GM18861 (cell line): ENCODE results near the gene SHC2.

ENCODE experiments used
- ATAC-seq: cut with Tn5 transposase; IDR thresholded peaks from one replicate; pipeline ENCODE4 v1.9.1; 2021; ENCODE audit not compliant: unreplicated experiment

Gene SHC2

GRCh38 chr19:460877-461720 is at the start of gene SHC2:
SHC2 (minus strand) TSS chr19:461033; CDS start chr19:460996, 37 bp downstream.
- ATAC-seq: no peak

- no peak for ATAC-seq
Measured at GRCh38 chr19:508204-509150, 47.6 kb upstream of the SHC2 start.

DNA sequence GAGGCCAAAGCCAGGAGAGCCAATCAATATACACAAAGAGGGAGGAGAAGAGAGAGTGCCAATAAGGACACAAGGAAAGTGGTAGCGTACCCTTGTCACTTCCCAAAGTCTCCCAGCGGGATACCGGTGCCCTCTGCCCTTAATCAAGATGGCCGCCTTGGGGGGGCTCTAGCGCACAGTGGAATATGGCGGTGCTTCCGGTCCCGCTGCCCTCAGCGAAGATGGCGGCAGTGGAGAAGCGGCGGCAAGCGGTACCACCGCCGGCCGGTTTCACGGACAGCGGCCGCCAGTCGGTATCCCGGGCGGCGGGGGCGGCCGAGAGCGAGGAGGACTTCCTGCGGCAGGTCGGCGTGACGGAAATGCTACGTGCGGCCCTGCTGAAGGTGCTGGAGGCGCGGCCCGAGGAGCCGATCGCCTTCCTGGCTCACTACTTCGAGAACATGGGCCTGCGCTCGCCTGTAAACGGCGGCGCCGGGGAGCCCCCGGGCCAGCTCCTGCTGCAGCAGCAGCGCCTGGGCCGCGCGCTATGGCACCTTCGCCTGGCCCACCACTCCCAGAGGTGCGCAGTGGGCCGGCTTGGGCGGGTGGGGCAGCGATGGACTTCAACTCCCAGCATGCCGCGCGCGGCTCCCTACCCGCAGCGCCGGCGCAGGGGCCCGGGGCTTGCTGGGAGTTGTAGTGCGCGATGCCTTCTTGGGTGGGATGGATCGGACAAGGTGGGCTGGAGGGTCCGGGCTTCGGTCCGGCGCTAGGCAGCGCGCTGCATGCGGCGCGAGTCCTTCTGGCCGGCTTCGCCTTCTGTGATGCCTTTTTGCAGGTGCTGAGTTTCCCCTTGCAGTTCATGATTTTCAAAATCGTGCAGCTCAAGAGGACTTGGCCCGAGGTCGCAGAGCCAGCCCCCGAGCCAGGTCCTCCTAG is 46.7 kb upstream of the SHC2 start, which contains the start of gene TPGS1:
Gene TPGS1, plus strand, starts transcription at position 212 of the 918 bp plus-strand sequence. Its CDS starts 10 bp downstream, at position 222.
- ATAC-seq: peak; percentile 36

- peak; percentile 52 for ATAC-seq
Measured at GRCh38 chr19:506404-507285, 45.8 kb upstream of the SHC2 start.

DNA sequence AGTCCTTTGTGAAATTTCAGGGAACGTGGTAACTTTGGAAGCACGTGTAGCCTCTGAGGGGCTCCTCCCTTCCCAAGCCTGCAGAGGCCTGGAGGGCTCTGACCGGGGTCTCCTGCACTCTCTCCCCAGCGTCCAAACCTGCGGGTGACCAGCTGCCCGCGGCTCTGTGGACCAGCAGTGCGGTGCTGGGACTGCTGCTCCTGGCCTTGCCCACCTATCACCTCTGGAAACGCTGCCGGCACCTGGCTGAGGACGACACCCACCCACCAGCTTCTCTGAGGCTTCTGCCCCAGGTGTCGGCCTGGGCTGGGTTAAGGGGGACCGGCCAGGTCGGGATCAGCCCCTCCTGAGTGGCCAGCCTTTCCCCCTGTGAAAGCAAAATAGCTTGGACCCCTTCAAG is 43.8 kb upstream of the SHC2 start:
- no peak for ATAC-seq

- no peak for ATAC-seq
Measured at GRCh38 chr19:501646-502045, 40.8 kb upstream of the SHC2 start.

DNA sequence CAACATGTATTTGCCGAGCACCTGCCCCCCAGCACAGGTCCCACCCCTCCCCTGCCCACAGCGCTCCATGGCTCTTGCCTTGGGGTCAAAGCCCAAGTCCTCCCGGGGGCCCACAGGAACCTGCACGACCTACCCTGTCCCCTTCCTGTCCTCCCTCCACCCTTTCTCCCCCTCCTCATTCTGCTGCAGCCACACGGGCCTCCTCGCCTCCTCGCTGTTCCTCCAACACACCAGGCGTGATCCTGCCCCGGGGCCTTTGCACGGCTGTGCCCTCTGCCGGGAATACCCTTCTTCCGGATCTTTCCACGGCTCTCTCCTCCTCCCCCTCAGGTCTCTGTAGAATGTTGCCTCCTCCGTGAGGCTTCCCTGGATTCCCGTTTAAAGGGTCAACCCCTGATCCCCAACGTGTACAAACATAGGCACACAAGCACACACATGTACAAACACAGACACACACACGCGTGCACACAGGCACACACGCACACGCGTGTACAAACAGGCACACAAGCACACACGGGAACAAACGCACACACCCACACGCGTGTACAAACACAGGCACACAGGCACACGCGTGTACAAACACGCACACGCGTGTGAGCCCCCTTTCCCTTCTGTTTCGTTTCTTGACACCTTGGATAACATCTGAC is 38.3 kb upstream of the SHC2 start:
- ATAC-seq: no peak

- no peak for ATAC-seq
Measured at GRCh38 chr19:498511-498891, 37.7 kb upstream of the SHC2 start.

DNA sequence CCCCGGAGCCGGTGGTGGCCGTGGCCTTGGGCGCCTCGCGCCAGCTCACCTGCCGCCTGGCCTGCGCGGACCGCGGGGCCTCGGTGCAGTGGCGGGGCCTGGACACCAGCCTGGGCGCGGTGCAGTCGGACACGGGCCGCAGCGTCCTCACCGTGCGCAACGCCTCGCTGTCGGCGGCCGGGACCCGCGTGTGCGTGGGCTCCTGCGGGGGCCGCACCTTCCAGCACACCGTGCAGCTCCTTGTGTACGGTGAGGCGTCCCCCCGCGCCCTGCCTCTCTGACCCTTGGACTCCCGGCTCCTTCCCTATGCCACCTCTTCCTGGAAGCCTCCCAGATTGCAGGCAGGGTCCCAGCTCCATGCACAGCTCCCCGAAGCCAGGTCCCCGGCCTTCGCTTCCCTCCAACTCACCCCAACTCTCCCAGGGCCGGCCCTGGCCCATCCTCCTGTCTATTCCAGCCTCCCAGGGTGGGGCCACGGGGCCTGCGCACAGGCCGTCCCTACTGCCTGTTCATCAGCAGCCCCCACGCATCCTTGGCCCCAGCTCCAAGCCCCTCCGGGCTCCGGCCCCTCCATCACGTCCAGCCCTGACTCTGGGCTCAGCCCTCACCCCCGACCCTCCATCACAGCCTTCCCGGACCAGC is 37.2 kb upstream of the SHC2 start:
- no peak for ATAC-seq

DNA sequence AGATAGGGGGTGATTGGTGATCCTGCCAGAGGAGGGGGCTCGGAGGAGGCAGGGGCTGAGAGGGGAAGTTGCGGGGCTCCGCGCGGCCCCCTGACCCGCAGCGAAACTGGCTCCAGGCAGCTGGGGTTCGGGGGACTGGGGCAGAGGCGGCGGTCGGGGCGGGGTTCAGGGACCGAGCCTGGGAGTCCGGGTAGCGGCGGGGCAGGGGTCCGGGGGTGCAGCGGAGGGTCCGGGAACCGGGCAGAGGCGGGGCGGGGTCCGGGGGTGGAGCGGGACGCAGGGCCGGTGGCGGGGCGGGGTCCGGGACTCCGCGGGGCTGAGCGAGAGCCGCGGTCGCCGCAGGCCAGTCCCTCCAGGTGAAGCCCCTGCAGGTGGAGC is 36.6 kb upstream of the SHC2 start:
- ATAC-seq: no peak

DNA sequence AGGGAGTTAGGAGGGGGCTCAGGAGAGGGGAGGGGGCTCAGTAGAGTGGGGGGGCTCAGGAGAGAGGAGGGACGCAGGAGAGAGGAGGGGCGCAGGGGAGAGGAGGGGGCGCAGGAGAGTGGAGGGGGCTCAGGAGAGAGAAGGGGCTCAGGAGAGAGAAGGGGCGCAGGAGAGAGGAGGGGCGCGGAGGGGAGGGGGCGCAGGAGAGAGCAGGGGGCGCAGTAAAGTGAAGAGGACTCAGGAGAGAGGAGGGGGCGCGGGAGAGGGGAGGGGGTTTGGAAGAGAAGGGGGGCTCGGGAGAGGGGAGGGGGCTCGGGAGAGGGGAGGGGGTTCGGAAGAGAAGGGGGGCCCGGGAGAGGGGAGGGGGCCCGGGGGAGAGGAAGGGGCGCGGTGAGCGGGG is 36.2 kb upstream of the SHC2 start:
- ATAC-seq: no peak

DNA sequence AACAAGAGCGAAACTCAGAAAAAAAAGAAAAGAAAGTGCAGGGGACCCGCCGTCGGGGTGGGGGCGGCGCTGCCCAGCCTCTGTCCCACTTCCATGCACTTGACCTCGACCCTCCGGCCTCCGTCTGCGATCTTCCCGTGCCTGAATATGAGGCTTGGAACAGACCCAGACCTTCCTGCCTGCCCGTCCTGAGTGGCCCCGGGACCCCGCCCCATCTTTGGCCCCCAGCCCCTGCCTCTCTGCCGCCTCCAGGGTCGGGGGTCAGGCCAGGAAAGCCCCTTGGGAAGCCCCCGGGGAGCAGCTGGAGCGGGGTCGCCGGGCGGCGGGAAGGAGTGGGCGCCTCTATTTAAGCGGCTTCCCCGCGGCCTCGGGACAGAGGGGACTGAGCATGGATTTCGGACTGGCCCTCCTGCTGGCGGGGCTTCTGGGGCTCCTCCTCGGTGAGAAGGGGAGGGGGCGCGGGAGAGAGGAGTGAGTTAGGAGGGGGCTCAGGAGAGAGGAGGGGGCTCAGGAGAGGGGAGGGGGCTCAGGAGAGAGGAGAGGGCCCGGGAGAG is 35.4 kb upstream of the SHC2 start, which contains the start of gene MADCAM1:
Gene MADCAM1, plus strand, starts transcription at position 375 of the 554 bp plus-strand sequence. Its CDS starts 14 bp downstream, at position 389.
- ATAC-seq: no peak

DNA sequence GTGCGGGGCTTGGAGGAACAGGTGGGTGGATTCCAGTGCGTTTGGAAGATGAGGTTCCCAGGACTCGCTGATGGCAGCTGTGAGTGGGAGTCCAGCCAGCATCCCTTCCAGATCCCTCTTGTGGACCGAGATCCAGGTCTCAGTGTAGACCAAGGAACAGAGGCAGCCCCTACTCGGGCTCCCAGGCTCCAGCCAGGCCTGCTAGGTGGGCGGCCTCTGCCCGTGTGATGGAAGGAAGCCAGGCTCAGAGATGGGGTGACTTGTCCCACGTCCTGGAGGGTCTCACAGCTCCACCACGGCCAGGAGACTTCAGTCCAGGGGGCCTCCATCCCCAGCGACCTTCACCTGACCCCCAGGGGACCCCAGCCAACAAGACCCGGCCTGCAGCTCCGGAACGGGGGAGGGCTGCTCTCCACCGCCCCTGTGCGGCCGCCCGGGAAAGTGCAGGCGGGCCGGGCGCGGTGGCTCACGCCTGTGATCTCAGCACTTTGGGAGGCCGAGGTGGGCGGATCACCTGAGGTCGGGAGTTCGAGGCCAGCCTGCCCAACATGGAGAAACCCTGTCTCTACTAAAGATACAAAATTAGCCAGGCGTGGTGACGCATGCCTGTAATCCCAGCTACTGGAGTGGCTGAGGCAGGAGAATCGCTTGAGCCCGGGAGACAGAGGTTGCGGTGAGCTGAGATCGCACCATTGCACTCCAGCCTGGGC is 34.7 kb upstream of the SHC2 start:
- ATAC-seq: no peak

GRCh38 chr19:495081-495401 is 34.2 kb upstream of the SHC2 start:
- ATAC-seq: no peak

DNA sequence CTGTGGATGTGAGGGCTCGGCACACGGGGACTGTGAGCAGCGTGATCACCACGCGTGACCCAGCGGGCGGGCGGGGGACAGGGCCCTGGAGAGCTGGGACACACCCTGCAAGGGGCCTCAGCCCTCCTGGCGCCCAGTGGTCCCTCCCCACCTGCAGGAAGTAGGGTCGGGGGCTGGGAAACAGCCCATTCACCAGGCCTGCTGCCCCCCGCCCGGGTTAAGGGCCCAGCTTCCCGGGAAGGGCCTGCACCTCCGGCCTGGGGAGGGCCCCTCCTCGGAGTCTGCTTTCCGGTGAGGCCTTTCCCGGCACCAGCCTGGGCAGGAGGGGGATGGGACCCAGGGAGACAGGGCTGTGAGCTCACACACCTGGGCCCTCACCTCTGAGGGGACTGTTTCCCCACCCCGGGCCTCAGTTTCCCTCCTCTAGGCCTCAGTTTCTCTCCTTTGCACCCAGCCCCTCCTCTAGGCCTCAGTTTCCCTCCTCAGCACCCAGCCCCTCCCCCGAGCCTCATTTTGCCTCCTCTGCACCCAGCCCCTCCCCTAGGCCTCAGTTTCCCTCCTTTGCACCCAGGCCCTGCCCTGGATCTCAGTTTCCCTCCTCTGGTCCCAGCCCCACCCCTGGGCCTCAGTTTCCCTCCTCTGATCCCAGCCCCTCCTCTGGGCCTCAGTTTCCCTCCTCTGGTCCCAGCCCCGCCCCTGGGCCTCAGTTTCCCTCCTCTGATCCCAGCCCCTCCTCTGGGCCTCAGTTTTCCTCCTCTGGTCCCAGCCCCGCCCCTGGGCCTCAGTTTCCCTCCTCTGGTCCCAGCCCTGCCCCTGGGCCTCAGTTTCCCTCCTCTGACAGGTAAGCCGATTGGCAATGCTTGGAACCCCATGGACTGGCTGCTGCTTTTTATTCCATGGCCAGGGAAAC is 33.6 kb upstream of the SHC2 start:
- no peak for ATAC-seq

- ATAC-seq: no peak
Measured at GRCh38 chr19:493391-494170, 32.7 kb upstream of the SHC2 start.
